Glomerular endothelial cell (primary cell): ENCODE results near the gene MFSD2A. TPM values are rescaled to one million over a fixed set of nuclear protein-coding genes. Genes with fewer than 3 reads are reported as not detected.
"Not testable (repeated sequence)": the region's sequence is repeated elsewhere in the genome, so short reads cannot be mapped to it uniquely, and the experiment has no call there.

Experiments
- DNase-seq: peaks from one replicate; pipeline ENCODE4 v3.0.0-alpha.2; 2011; ENCODE audit warnings: low read depth, low spot score; ENCODE audit errors: extremely low read depth
- total RNA-seq: library from RNA; depleted of rRNA; stranded (reverse); fragments of >200 nt; gene quantifications from 2 replicates; pipeline ENCODE4 v1.2.3, GENCODE V29; 2015

The MFSD2A gene
- total RNA-seq, 1 donor from 2014 or later, result 4.4 TPM

DNA sequence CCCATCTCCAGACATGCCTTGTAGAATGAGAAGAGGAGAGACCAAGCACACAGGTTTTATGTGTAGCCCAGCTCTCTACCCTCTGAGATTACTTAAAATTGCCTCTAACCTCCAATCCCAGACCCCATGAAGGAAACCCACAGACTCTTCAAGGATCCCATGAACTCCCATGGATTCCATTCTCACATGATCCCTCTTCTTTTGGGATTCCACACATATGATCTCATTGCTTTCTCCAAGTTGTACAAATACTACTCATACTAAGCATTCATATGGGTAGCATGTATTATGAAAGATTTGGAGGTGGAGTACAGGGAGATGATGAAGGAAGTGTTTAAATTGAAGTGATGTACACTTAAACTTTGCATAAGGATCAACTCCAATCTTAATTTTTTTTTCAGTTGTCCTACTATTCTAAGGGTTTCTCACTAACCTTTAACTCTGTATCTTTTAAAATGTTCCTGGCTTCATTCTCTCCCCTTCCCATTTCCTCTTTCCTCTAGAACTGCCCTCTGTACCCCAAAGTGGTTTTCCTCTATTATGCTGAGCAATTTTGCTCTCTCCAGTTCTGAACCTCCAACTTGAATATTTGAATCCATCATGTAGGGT lies 41.6 kb downstream of the MFSD2A start:
- DNase-seq, result no peak

DNA sequence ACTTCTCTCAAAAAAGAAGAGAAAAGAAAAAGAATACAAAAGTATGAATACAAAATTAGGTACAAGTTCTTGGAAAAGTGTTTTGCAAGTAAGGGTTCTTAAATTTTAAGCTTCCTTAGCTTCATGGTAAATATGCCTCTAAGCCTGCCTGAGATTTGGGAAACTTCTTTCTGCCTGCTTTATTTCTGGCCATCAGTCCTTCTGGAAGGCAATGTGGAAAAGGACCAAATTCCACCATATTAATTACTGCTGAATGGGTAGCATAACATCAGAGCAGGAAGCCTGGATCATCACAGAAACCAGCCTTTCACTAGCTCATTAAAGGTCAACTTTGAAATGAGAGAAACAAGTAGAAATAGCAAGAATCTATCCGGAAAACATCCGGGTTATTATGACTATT lies 46.5 kb downstream of the MFSD2A start:
- DNase-seq, result no peak

DNA sequence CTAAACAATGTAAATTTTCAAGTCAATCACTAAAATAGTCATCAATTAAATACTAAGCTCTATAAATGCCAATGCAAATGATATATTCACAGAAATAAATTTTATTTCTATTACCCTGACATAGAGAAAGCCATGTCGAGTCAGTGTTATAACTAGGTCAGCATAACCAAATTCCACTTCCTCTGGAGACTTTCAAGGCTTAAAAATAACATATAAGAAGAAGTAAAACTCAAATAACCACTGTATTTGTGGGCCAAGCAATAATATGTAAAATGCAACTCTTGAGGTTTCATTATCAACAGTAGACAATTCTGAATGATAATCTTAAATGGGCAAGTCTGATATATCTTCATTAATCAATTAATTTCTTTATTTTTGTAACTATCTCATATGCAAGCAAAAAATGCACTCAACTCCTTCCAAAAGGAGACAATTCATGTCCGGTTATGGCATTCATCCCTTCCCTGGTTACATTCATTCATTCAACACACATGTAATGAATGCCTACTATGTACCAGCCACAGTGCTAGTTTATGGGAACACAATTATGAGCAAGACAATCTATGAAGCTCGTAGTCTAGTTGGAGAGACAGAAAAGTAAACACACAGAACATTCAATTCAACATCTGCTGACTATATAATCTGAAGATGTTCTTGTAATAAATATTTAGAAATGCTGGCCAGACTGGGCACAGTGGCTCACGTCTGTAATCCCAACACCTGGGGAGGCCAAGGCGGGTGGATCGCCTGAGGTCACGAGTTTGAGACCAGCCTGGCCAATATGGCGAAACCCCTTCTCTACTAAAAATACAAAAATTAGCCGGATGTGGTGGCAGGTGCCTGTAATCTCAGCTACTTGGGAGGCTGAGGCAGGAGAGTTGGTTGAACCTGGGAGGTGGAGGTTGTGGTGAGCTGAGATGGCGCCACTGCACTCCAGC lies 48.5 kb downstream of the MFSD2A start:
- DNase-seq, result no peak

DNA sequence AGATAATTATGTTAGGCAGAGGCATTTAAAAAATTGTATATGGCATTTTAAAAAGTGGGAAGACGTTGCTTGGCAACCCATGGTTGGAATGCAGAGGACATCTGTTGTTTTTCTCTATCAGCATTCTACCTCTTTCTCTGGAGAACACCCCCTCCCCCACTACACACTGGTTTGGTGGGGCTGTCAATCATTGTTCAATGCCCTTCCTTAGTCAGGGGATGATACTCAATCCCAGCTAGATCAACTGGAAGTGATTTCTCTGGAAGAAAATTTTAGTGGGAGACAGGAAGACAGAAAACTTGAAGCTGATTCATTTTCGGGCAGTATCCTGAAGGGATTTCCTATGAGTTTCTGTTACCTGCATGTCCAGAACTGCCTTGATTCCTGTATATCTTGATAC lies 49.9 kb downstream of the MFSD2A start:
- no peak for DNase-seq

DNA sequence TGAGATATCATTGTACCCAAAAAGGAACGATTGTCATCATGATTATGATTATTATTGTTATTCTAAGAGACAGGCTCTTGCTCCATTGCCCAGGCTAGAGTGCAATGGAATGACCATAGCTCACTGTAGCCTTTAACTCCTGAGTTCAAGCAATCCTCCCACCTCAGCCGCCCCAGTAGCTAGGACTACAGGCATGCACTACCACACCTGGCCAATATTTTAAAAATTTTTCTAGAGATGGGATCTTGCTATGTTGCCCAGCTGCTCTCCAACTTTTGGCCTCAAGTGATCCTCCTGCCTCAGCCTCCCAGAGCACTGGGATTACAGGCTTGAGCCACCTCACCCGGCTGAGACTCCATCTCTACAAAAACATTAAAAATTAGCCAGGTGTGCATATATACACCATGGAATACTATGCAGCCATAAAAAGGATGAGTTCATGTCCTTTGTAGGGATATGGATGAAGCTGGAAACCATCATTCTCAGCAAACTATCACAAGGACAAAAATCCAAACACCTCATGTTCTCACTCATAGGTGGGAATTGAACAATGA lies 52.6 kb downstream of the MFSD2A start:
- not testable (repeated sequence) for DNase-seq

DNA sequence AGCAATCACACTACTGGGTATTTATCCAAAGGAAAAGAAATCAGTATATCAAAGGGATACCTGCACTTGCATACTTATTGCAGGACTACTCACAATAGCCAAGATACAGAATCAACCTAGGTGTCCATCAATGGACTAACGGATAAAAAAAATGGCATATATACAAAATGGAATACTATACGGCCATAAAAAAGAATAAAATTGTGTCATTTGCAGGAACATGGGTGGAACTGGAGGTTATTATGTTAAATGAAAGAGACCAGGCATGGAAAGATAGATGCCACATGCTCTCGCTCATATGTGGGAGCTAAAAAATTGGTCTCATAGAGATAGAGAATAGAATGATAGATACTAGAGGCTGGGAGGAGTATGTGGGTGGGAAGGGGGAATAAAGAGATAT lies 56.3 kb downstream of the MFSD2A start:
- no peak for DNase-seq

DNA sequence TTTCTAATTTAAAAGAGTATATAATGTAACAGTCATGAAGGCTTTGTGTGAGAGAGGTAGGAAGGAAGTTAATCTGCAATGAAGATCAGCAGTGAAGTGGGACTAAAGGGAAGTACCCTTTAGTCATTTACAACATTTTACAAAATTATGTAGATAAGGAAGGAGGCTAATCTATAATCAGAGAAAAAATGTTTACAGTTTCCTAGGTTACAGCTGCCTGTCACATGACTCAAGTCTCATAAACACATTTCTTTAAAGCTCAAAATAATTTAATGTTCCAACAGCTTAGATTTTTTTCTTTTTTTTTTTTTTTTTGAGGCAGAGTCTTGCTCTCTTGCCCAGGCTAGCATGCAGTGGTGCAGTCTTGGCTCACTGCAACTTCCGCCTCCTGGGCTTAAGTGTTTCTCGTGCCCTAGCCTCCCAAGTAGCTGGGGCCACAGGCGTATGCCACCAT lies 59.3 kb downstream of the MFSD2A start:
- DNase-seq, result no peak

DNA sequence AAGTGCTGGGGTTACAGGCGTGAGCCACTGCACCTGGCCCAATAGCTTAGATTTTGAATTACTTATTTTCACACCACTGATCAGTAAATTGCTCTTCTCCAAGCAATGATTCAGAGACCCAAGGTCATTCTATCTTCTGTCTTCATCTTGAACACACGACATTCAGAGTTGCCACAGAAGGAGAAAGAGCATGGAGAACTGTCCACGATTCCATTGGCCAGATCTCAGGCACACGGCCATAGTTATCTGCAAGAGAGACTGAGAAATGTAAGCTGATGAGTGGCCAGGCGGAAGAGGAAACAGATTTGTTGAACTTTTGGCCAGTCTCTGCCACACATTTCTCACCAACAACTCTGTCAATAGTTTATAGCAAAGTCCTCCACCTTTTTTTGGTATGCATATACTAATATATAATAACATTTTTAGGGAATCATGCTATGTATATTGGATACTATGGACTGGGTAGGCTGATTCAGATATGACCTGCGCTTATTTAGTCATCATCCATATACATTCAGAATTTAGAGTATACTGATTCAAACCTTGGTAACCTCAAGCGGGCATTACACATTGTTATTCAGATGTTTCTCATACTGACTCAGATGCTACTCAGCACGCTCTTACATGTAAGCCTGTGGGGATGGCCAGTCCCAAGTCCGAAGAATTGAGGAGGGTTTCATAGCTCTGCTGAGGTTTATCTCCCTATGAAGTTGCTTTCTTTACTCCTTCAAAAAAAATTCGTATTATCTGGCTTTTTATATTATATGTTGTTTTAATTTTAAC lies 60.1 kb downstream of the MFSD2A start:
- peak; percentile 55 for DNase-seq

DNA sequence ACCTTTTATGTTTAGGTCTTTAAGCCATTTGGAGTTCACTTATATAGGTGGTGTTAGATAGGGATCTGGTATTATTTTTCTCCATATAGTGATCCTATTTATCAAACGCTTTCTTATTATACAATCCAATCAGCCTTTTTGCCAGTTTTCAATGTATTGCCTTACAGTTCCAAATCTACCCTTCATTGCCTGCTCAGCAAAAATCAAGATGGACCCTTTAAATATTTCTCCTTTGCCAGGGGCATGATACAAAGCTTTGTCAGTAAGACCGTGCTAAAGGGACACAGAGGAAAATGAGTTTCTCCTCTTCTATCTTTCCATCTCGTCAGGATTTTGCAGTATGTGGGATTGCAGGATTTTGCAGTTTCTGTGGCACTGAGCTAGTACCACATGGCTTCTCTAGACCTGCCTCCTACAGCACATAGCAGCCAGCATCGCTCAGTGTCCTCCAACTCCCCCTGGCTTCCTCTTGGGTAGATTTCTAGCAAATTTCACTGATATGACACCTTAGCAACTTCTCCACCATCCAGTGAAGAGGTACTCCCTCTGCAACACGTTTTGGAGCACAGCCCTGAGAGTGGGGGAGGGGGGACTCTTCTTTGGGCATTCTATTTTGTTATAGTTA lies 63.1 kb downstream of the MFSD2A start:
- no peak for DNase-seq

Other genes starting within 250 kb of the MFSD2A start
- gene PPIE, start 216.3 kb upstream of the MFSD2A start, total RNA-seq, result 33.8 and 35.3 TPM in 2 replicates
- gene OXCT2, start 183.8 kb upstream of the MFSD2A start, total RNA-seq, result 1.2 and 2.5 TPM in 2 replicates
- gene BMP8B, start 166.3 kb upstream of the MFSD2A start, total RNA-seq, result 0.05 TPM in 1 of 2 replicates, not detected in the other
- 20.3 and 21.6 TPM in 2 replicates for gene TRIT1, start 71.6 kb upstream of the MFSD2A start, total RNA-seq
- gene MYCL, start 53.2 kb upstream of the MFSD2A start, total RNA-seq, result 2.5 and 3.3 TPM in 2 replicates
- gene CAP1, start 85.6 kb downstream of the MFSD2A start, total RNA-seq, result 393 and 479 TPM in 2 replicates
- gene PPT1, start 142.1 kb downstream of the MFSD2A start, total RNA-seq, result 70.6 and 70.7 TPM in 2 replicates
- gene RLF, start 206.2 kb downstream of the MFSD2A start, total RNA-seq, result 11.0 and 11.4 TPM in 2 replicates